Ishikawa (cell line): Measurements from ENCODE around the gene FLII.

Experiments
- CEBPB ChIP-seq: IDR thresholded peaks from 2 replicates; pipeline ENCODE4 v1.6.1; 2012
- CREB1 ChIP-seq: IDR thresholded peaks from 2 replicates; pipeline ENCODE4 v1.6.1; 2012; ENCODE audit warnings: low read depth
- EGR1 ChIP-seq: IDR thresholded peaks from 2 replicates; pipeline ENCODE4 v1.6.1; 2012
- EP300 ChIP-seq: IDR thresholded peaks from 2 replicates; pipeline ENCODE4 v1.6.1; 2012; ENCODE audit warnings: borderline replicate concordance
- FOXM1 ChIP-seq: IDR thresholded peaks from 2 replicates; pipeline ENCODE4 v1.6.1; 2012; ENCODE audit warnings: low read depth, borderline replicate concordance
- MAX ChIP-seq: IDR thresholded peaks from 2 replicates; pipeline ENCODE4 v1.6.1; 2012
- NFIC ChIP-seq: IDR thresholded peaks from 2 replicates; pipeline ENCODE4 v1.6.1; 2012
- RAD21 ChIP-seq: IDR thresholded peaks from 2 replicates; pipeline ENCODE4 v1.6.1; 2012; ENCODE audit warnings: low read depth
- TAF1 ChIP-seq: IDR thresholded peaks from 2 replicates; pipeline ENCODE4 v1.6.1; 2012; ENCODE audit warnings: low read depth, mild to moderate bottlenecking
- TCF12 ChIP-seq: IDR thresholded peaks from 2 replicates; pipeline ENCODE4 v1.6.1; 2012; ENCODE audit warnings: low read depth
- TEAD4 ChIP-seq: IDR thresholded peaks from 2 replicates; pipeline ENCODE4 v1.6.1; 2012
- USF1 ChIP-seq: IDR thresholded peaks from 2 replicates; pipeline ENCODE4 v1.6.1; 2012
- YY1 ChIP-seq: IDR thresholded peaks from 2 replicates; pipeline ENCODE4 v1.6.1; 2012; ENCODE audit warnings: low read depth
- ZBTB7A ChIP-seq: IDR thresholded peaks from 2 replicates; pipeline ENCODE4 v1.6.1; 2012; ENCODE audit warnings: low read depth
- TF ChIP-seq, protein P1 (sequence below): IDR thresholded peaks from 2 replicates; pipeline ENCODE4 v1.6.1; 2012; ENCODE audit warnings: low read depth, mild to moderate bottlenecking

Gene FLII

DNA sequence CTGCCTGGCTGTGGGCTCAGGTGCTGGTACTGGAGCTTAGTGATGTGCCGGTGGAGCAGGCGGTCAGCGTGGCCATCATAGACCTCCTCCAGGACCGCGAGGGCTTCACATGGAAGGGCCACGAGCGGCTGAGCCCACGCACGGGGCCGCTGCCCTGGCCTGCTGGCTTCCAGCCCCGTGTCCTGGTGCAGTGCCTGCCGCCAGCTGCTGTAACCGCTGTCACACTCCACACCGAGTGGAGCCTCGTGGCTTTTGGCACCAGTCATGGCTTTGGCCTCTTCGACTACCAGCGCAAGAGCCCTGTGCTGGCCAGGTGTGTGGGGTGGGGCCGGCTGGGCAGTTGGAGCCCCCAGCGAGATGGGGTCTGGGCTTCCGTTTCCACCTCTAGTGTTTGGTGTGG, 21.1 kb downstream of the FLII start:
- TF ChIP-seq RAD21 (no peak), TCF12 (no peak), MAX (no peak)

- TF ChIP-seq YY1 (no peak), RAD21 (no peak), CEBPB (no peak), FOXM1 (no peak), TAF1 (no peak), EP300 (no peak), USF1 (no peak)
These were observed 22.0 kb downstream of the FLII start for GRCh38 chr17:18236494-18236893.

DNA sequence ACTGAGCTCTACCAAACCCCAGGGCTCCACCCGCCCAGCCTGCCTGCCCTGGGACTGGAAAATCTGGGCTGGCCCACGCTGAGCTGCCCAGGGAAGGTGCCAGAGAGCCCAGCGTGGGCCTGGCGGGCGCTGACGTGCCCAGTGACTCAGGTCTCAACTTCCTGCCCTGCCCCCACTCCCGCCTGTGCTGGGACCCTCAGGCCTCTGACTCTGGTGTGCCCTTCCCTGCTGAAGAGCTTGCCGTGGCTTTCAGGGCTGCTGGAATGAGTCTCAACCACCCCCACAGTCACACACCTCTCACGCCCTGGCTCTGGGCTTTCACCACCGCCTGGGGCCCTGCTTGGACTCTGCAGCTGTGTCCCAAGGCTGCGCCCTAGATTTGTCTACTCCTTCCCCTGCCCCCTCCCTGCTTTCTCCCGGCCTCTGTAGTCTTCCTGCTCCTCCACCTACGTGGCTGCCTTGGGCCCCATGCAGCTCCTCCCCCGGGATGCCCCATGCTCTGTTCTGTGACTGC, 22.7 kb downstream of the FLII start:
- TF ChIP-seq MAX: no peak
- TF ChIP-seq NFIC: no peak
- TF ChIP-seq ZBTB7A: no peak
- TF ChIP-seq EP300: no peak
- no peak for TF ChIP-seq TCF12
- no peak for TF ChIP-seq FOXM1

GRCh38 chr17:18234853-18235380, 23.6 kb downstream of the FLII start:
- no peak for TF ChIP-seq CREB1
- no peak for TF ChIP-seq TAF1
- TF ChIP-seq MAX: no peak
- no peak for TF ChIP-seq TCF12
- TF ChIP-seq ZBTB7A: no peak
- no peak for TF ChIP-seq USF1
- no peak for TF ChIP-seq EGR1
- no peak for TF ChIP-seq RAD21
- TF ChIP-seq NFIC: no peak
- no peak for TF ChIP-seq EP300
- TF ChIP-seq, protein P1, sequence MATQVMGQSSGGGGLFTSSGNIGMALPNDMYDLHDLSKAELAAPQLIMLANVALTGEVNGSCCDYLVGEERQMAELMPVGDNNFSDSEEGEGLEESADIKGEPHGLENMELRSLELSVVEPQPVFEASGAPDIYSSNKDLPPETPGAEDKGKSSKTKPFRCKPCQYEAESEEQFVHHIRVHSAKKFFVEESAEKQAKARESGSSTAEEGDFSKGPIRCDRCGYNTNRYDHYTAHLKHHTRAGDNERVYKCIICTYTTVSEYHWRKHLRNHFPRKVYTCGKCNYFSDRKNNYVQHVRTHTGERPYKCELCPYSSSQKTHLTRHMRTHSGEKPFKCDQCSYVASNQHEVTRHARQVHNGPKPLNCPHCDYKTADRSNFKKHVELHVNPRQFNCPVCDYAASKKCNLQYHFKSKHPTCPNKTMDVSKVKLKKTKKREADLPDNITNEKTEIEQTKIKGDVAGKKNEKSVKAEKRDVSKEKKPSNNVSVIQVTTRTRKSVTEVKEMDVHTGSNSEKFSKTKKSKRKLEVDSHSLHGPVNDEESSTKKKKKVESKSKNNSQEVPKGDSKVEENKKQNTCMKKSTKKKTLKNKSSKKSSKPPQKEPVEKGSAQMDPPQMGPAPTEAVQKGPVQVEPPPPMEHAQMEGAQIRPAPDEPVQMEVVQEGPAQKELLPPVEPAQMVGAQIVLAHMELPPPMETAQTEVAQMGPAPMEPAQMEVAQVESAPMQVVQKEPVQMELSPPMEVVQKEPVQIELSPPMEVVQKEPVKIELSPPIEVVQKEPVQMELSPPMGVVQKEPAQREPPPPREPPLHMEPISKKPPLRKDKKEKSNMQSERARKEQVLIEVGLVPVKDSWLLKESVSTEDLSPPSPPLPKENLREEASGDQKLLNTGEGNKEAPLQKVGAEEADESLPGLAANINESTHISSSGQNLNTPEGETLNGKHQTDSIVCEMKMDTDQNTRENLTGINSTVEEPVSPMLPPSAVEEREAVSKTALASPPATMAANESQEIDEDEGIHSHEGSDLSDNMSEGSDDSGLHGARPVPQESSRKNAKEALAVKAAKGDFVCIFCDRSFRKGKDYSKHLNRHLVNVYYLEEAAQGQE: no peak
- TF ChIP-seq YY1: no peak
- no peak for TF ChIP-seq CEBPB
- no peak for TF ChIP-seq TEAD4
- no peak for TF ChIP-seq FOXM1

DNA sequence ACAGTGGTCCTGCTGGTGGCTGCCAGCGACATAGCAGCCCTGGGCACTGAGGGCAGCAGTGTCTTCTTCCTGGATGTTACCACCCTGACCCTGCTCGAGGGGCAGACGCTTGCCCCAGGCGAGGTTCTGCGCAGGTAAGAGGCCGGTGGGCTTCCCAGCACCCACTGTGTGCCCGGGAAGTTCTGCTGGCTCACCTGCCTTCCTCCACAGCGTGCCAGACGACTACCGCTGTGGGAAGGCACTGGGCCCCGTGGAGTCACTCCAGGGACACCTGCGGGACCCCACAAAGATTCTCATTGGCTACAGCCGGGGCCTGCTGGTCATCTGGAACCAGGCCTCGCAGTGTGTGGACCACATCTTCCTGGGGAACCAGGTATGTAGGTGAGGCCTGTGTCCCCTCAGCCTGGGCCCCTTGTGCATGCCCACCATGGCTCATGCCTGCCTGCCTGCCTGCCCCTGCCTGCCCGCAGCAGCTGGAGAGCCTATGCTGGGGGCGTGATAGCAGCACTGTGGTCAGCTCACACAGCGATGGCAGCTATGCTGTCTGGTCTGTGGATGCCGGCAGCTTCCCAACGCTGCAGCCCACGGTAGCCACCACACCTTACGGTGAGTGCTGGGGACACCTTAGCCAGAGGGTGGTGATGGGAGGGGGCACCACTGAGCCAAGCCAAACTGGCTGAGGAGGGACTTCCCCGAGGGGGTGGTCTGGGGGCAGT, 24.6 kb downstream of the FLII start:
- TF ChIP-seq USF1: no peak
- TF ChIP-seq MAX: no peak
- TF ChIP-seq ZBTB7A: no peak
- TF ChIP-seq TCF12: no peak
- TF ChIP-seq CEBPB: no peak
- TF ChIP-seq EGR1: no peak
- TF ChIP-seq FOXM1: no peak
- TF ChIP-seq, protein P1: no peak
- no peak for TF ChIP-seq TAF1
- TF ChIP-seq NFIC: no peak
- TF ChIP-seq EP300: no peak
- TF ChIP-seq YY1: no peak
- no peak for TF ChIP-seq RAD21
- no peak for TF ChIP-seq TEAD4
- TF ChIP-seq CREB1: no peak

DNA sequence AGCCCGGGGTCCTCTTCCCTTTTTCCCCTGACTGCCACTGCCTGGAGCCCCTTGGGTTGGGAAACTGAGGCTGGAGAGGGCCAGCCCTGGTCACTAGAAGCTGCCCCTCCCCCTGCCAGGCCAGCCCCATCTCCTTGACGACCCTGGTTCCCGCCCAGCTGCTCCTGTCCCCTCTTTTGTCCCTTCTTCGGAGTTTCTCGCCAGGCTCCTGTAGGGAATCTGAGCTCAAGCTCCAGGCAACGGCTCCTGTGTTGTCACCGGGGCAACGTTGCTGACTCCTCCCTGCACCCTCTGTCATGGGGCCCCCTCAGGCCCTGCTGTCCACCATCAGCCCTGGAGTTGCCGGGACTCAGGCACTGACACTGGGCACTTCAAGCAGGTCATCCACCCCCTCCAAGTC, 27.4 kb downstream of the FLII start:
- TF ChIP-seq MAX (no peak), CEBPB (no peak), CREB1 (no peak), YY1 (no peak), TCF12 (no peak), FOXM1 (no peak), TAF1 (no peak), EP300 (no peak), NFIC (no peak), RAD21 (no peak), ZBTB7A (no peak), EGR1 (no peak), TEAD4 (no peak), USF1 (no peak)
- TF ChIP-seq, protein P1: no peak
